GM13976 (cell line): ENCODE data around the gene MTREX.

Experiments used
- DNase-seq: peaks from one replicate; pipeline ENCODE4 v3.0.0; 2012; ENCODE audit warnings: low spot score
- in situ Hi-C: fragments of 300-500 bp; cut with MboI; formaldehyde crosslinking; loops from one replicate; pipeline ENCODE4 v1.12.0; 2022; ENCODE audit warnings: low sequenced_read_pairs, mixed read lengths, inconsistent platforms; ENCODE audit not compliant: unreplicated experiment
- TF ChIP-seq, protein P1 (sequence below): IDR thresholded peaks from 2 replicates; pipeline ENCODE4 v1.5.1; 2012; ENCODE audit warnings: borderline replicate concordance, mild to moderate bottlenecking; ENCODE audit not compliant: insufficient read depth; ENCODE audit errors: extremely low read depth, missing control alignments, control extremely low read depth

Gene MTREX

DNA sequence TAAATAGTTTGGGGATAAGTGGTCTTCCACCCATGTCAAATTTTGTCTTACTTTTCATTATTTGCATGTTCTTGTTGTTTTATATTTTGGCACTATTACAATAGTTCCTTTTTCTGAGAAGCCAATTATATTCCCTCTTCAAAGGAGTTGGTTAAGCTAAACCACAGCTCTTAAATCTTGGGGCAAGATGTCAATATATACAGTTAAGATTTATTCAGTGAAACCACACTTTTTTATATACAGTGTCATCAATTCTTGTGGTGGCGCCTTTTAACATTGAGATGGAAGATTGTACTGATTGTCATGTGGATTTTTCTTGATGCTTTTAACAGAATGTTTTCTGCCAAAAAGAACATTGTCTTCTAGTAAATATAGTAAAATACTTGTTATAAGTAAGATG is 104.1 kb downstream of the MTREX start:
- TF ChIP-seq, protein P1, sequence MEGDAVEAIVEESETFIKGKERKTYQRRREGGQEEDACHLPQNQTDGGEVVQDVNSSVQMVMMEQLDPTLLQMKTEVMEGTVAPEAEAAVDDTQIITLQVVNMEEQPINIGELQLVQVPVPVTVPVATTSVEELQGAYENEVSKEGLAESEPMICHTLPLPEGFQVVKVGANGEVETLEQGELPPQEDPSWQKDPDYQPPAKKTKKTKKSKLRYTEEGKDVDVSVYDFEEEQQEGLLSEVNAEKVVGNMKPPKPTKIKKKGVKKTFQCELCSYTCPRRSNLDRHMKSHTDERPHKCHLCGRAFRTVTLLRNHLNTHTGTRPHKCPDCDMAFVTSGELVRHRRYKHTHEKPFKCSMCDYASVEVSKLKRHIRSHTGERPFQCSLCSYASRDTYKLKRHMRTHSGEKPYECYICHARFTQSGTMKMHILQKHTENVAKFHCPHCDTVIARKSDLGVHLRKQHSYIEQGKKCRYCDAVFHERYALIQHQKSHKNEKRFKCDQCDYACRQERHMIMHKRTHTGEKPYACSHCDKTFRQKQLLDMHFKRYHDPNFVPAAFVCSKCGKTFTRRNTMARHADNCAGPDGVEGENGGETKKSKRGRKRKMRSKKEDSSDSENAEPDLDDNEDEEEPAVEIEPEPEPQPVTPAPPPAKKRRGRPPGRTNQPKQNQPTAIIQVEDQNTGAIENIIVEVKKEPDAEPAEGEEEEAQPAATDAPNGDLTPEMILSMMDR: no peak
- DNase-seq: no peak
- in situ Hi-C loops: no loop called here

DNA sequence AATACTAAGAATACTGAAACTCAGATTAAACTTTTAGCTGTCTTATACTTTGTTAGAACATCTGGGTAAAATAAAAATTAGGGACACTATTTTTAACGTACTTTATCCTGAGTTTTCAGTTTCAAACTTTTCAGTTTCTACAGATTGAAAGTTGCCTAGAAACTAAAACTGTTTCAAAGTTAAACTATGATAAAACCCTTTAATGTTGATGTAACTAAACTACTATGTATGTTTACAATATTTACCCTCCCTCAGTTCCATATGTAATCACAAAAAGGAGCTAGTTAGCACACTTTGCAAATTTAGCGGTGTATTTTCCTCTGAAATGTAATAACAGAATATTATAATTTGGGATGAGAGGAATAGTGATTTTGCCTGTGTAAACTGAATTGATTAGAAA is 105.9 kb downstream of the MTREX start:
- in situ Hi-C loops: no loop called here
- TF ChIP-seq, protein P1: no peak
- DNase-seq: no peak

DNA sequence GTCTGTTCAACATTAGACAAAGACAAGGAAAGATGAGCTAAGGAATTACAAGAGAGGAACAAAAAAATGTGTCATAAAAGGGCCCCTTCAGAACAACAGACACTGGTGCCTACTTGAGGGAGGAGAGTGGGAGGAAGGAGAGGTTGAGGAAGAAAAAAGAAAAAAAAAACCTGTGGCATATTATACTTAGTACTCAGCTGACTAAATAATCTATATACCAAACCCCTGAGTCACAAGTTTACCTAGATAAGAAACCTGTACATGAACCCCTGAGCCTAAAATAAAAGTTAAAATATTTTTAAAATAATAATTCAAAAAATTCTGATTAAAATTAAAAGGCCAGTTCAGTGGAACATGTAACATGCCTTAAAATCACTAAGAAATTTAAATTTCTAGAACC is 107.3 kb downstream of the MTREX start:
- TF ChIP-seq, protein P1: no peak
- no peak for DNase-seq
- in situ Hi-C loops: no loop called here

DNA sequence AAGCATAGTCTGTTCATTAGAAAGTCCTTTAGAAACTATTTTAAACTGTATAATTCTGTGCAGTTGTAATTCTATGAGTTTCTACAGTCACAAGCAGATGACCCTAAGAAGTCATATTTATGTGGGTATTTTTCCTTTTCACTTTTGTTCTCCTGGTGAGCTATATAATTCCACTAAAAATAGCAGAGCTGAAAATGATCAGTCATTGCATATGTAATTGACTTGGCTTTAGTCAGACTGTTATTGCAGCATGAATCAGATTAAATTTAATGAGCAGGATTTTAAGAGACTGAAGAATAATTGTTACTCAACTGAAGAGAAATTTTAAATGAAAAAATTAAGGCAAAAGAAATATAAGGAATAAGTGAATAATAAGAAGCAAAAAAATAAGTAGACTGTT is 108.5 kb downstream of the MTREX start:
- in situ Hi-C loops: no loop called here
- TF ChIP-seq, protein P1: no peak
- no peak for DNase-seq

DNA sequence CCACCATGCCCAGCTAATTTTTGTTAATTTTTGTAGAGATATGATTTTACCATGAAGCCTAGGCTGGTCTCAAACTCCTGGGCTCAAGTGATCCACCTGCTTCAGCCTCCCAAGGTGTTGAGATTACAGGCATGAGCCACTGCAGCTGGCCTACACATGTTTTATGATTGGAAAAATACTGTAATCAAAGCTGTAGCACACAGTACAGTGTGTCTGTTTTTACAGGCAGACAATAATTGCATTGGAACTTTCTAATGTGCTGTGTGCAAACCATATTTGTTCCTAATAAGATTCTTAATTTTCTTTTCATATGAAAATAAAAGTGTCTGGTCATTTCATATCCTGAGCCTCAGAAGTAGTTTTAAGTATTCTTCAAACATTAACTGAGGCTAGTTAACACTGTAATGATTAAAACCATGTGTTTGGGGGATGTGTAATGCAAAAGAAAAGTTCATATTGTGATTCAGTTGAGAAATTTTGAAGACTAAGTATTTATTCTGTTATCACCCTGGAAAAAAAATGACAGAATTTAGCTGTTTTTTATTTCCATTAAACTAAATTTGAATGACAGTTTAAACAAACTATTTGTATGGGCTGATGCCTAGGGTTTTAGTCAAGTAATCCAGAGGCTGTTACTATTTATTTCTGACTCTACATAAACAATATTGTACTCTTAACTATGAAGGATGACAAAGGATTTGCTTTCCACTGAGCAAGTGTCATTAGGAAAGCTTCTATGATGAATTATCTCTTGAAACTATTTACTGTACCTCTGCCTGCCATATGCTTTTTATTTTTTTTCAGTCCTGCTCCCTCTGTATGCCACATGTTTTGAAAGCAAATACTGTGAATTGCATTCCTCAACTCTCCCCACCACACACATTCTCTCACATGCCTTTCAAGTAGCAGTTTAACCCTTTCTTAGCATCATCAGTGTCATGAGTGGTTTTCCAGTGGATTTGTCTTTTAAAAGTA is 111.5 kb downstream of the MTREX start:
- TF ChIP-seq, protein P1: no peak
- in situ Hi-C loops: no loop called here
- no peak for DNase-seq

DNA sequence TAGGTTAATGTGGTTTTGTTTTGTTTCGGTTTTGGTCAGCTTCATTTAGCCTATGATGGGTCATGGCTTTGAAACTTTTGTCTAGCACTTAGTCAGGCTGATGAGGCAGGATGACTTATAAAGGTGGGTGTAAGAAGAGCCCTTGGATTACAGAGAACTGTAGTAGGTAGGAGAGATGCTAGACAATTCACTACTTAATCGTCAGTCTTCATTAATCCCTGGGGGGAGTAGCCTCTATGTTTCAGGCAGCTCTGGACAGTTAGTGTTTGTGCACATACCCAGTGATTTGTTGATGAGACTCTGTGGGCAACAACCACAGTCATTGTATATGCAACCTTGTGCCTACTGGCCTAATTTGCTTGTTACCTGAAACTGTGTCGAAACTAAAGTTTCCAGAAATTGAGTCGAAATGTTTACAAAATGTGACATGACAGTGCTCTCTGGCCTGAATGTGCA is 113.3 kb downstream of the MTREX start:
- TF ChIP-seq, protein P1: no peak
- in situ Hi-C loops: no loop called here
- DNase-seq: peak; percentile 53
